ENCODE data around the gene THRB. TPM values are rescaled to one million over a fixed set of nuclear protein-coding genes. Genes with fewer than 3 reads are reported as not detected.

THRB gene
- total and polyA plus RNA-seq, 4 experiments from 2014 or later = 0.03 TPM; not detected in 3

- Histone ChIP-seq H3K27ac (ENCODE audit: low read depth, low read length) (no peak overlapping the region), H3K9me3 (ENCODE audit: control insufficient read depth in 1 of 2, low read length in 2 of 2) (no peaks in the 10 kb centered on the region), H3K36me3 (ENCODE audit: insufficient read depth, low read length) (no peaks in the 10 kb centered on the region), H3K4me3 (ENCODE audit: low read length in 2 of 2) (no peak overlapping the region), H3K4me1 (ENCODE audit: insufficient read depth, low read length) (no peaks in the 10 kb centered on the region), H3K27me3 (ENCODE audit: insufficient read depth, low read length) (no peaks in the 10 kb centered on the region)
- no peaks in the 10 kb centered on the region for H3K36me3 Mint-ChIP-seq
- H3K27ac Mint-ChIP-seq = no peak overlapping the region
- no peak overlapping the region for H3K4me3 Mint-ChIP-seq
- no peaks in the 10 kb centered on the region for H3K27me3 Mint-ChIP-seq
- no peaks in the 10 kb centered on the region for H3K4me1 Mint-ChIP-seq
- ChIA-PET CTCF (ENCODE audit: partially characterized antibody) (no interaction called here), POLR2A (ENCODE audit: partially characterized antibody) (no interaction called here)
- intact Hi-C loops (cut with micrococcal nuclease) = no loop called here
- no peak for DNase-seq
- H3K9me3 Mint-ChIP-seq = no peaks in the 10 kb centered on the region
These were observed 104.2 kb downstream of the THRB start for GRCh38 chr3:24390169-24391130.

DNA sequence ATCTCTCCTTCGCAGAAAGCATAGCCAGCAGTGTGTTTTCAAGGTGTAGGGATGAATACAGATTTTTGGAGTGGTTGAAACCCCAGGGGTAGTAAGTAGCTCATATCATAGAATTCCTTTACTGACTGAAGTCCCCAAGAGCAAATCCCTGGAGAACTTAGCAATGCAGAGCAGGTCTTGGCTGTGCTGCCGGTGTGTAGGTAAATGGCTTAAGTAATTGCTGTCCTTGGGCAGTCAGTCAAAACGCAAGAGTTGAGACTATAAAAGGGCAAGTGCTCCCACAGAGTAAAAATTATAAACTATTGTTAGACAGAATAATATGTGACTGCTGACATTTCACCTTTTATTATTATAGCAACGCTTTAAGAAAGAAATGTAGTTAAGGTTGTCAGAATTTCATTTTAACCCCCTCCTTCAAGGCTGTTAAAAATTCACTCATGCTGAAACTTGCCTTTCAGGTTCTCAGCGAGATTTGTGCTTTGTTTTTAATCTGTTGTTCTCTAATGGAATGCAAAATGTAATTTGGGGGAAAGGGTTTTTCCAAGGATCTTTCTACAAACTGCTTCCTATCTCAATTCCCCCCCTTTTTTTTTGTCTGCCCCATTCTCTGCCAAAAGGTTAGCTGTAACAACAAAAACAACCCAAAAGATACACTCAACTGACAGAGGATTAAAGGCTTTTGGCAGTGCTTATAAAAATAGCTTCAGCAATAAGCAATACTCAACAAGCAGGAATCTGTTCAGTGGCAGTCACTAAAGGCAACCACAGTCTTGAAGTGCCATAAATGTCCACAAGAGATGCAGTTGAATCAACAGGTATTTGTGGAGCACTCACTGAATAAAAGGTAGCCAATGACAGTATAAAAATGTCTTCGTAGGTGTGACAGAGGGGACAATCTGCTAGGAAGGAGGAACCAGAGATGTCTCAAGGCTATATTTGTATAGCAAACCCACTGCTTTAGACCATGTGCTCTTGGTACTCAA, 105.3 kb downstream of the THRB start:
- no peaks in the 10 kb centered on the region for H3K36me3 Mint-ChIP-seq

DNA sequence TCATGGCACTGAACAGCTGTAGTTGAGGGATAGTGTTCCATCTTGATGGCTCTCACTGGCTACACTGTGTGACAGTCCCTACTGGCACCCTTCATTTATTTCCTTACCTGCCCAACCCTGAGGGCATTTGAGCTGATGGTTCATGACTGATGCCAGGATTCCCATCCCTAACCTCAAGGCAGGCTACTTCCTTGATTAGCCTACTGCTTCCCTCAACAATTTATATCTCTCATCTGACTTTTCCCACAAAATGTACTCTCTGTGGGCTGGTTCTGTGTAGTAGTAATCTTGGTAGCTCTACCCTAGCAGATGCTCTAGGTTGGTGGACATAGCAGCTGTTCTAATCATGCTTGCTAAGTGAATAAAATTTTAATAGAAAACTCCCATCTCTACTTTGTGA, 106.0 kb downstream of the THRB start:
- Mint-ChIP-seq H3K9me3 (no peaks in the 10 kb centered on the region), H3K36me3 (no peaks in the 10 kb centered on the region), H3K4me1 (no peaks in the 10 kb centered on the region), H3K27ac (no peak overlapping the region), H3K4me3 (no peak overlapping the region), H3K27me3 (no peaks in the 10 kb centered on the region)
- Histone ChIP-seq H3K9me3 (ENCODE audit: control insufficient read depth in 1 of 2, low read length in 2 of 2) (no peaks in the 10 kb centered on the region), H3K27me3 (ENCODE audit: insufficient read depth, low read length) (no peaks in the 10 kb centered on the region), H3K4me1 (ENCODE audit: insufficient read depth, low read length) (no peaks in the 10 kb centered on the region), H3K36me3 (ENCODE audit: insufficient read depth, low read length) (no peaks in the 10 kb centered on the region), H3K4me3 (ENCODE audit: low read length in 2 of 2) (no peak overlapping the region), H3K27ac (ENCODE audit: low read depth, low read length) (no peak overlapping the region)
- ChIA-PET CTCF (ENCODE audit: partially characterized antibody) (no interaction called here), POLR2A (ENCODE audit: partially characterized antibody) (no interaction called here)
- DNase-seq = no peak
- intact Hi-C loops (cut with micrococcal nuclease) = no loop called here

More for the DNA sequence above, 105.3 kb downstream of the THRB start:
- no peaks in the 10 kb centered on the region for H3K9me3 Mint-ChIP-seq
- H3K4me3 ChIP-seq (ENCODE audit: low read length in 2 of 2) = no peak overlapping the region
- ChIA-PET CTCF (ENCODE audit: partially characterized antibody) (no interaction called here), POLR2A (ENCODE audit: partially characterized antibody) (no interaction called here)
- H3K36me3 ChIP-seq (ENCODE audit: insufficient read depth, low read length) = no peaks in the 10 kb centered on the region
- H3K4me3 Mint-ChIP-seq = no peak overlapping the region
- no peaks in the 10 kb centered on the region for H3K27me3 ChIP-seq (ENCODE audit: insufficient read depth, low read length)
- no peaks in the 10 kb centered on the region for H3K9me3 ChIP-seq (ENCODE audit: control insufficient read depth in 1 of 2, low read length in 2 of 2)
- no peaks in the 10 kb centered on the region for H3K4me1 Mint-ChIP-seq
- H3K27me3 Mint-ChIP-seq = no peaks in the 10 kb centered on the region
- DNase-seq = no peak
- no peaks in the 10 kb centered on the region for H3K4me1 ChIP-seq (ENCODE audit: insufficient read depth, low read length)
- H3K27ac Mint-ChIP-seq = no peak overlapping the region
- no peak overlapping the region for H3K27ac ChIP-seq (ENCODE audit: low read depth, low read length)
- intact Hi-C loops (cut with micrococcal nuclease) = no loop called here

- DNase-seq = no peak
- Mint-ChIP-seq H3K27ac (no peak overlapping the region), H3K4me3 (no peak overlapping the region), H3K27me3 (no peaks in the 10 kb centered on the region), H3K36me3 (no peaks in the 10 kb centered on the region), H3K9me3 (no peaks in the 10 kb centered on the region), H3K4me1 (no peaks in the 10 kb centered on the region)
- intact Hi-C loops (cut with micrococcal nuclease) = no loop called here
- Histone ChIP-seq H3K9me3 (ENCODE audit: control insufficient read depth in 1 of 2, low read length in 2 of 2) (no peaks in the 10 kb centered on the region), H3K36me3 (ENCODE audit: insufficient read depth, low read length) (no peaks in the 10 kb centered on the region), H3K4me1 (ENCODE audit: insufficient read depth, low read length) (no peaks in the 10 kb centered on the region), H3K27me3 (ENCODE audit: insufficient read depth, low read length) (no peaks in the 10 kb centered on the region), H3K27ac (ENCODE audit: low read depth, low read length) (no peak overlapping the region), H3K4me3 (ENCODE audit: low read length in 2 of 2) (no peak overlapping the region)
- ChIA-PET POLR2A (ENCODE audit: partially characterized antibody) (no interaction called here), CTCF (ENCODE audit: partially characterized antibody) (no interaction called here)
These were observed 106.5 kb downstream of the THRB start for GRCh38 chr3:24388159-24388558.

- Mint-ChIP-seq H3K36me3 (no peaks in the 10 kb centered on the region), H3K9me3 (no peaks in the 10 kb centered on the region), H3K27me3 (no peaks in the 10 kb centered on the region), H3K27ac (no peak overlapping the region), H3K4me3 (no peak overlapping the region), H3K4me1 (no peaks in the 10 kb centered on the region)
- no peaks in the 10 kb centered on the region for H3K4me1 ChIP-seq (ENCODE audit: insufficient read depth, low read length)
- ChIA-PET CTCF (ENCODE audit: partially characterized antibody) (no interaction called here), POLR2A (ENCODE audit: partially characterized antibody) (no interaction called here)
- H3K9me3 ChIP-seq (ENCODE audit: control insufficient read depth in 1 of 2, low read length in 2 of 2) = no peaks in the 10 kb centered on the region
- H3K27me3 ChIP-seq (ENCODE audit: insufficient read depth, low read length) = no peaks in the 10 kb centered on the region
- H3K36me3 ChIP-seq (ENCODE audit: insufficient read depth, low read length) = no peaks in the 10 kb centered on the region
- no peak overlapping the region for H3K27ac ChIP-seq (ENCODE audit: low read depth, low read length)
- no peak for DNase-seq
- intact Hi-C loops (cut with micrococcal nuclease) = no loop called here
- H3K4me3 ChIP-seq (ENCODE audit: low read length in 2 of 2) = no peak overlapping the region
These were observed 107.2 kb downstream of the THRB start for GRCh38 chr3:24387493-24387892.

GRCh38 chr3:24387000-24387399, 107.7 kb downstream of the THRB start:
- ChIA-PET CTCF (ENCODE audit: partially characterized antibody) (no interaction called here), POLR2A (ENCODE audit: partially characterized antibody) (no interaction called here)
- Histone ChIP-seq H3K27ac (ENCODE audit: low read depth, low read length) (no peak overlapping the region), H3K4me1 (ENCODE audit: insufficient read depth, low read length) (no peaks in the 10 kb centered on the region), H3K9me3 (ENCODE audit: control insufficient read depth in 1 of 2, low read length in 2 of 2) (no peaks in the 10 kb centered on the region), H3K27me3 (ENCODE audit: insufficient read depth, low read length) (no peaks in the 10 kb centered on the region), H3K4me3 (ENCODE audit: low read length in 2 of 2) (no peak overlapping the region), H3K36me3 (ENCODE audit: insufficient read depth, low read length) (no peaks in the 10 kb centered on the region)
- H3K27me3 Mint-ChIP-seq = no peaks in the 10 kb centered on the region
- no peak overlapping the region for H3K27ac Mint-ChIP-seq
- H3K36me3 Mint-ChIP-seq = no peaks in the 10 kb centered on the region
- H3K4me3 Mint-ChIP-seq = no peak overlapping the region
- intact Hi-C loops (cut with micrococcal nuclease) = no loop called here
- H3K9me3 Mint-ChIP-seq = peaks cover 0 to 3% (median 0%) of the 10 kb centered on the region in 8 donors
- H3K4me1 Mint-ChIP-seq = no peaks in the 10 kb centered on the region
- no peak for DNase-seq

GRCh38 chr3:24386458-24386857, 108.2 kb downstream of the THRB start:
- H3K27me3 Mint-ChIP-seq = no peaks in the 10 kb centered on the region
- no peaks in the 10 kb centered on the region for H3K36me3 Mint-ChIP-seq
- intact Hi-C loops (cut with micrococcal nuclease) = no loop called here
- no peaks in the 10 kb centered on the region for H3K4me1 Mint-ChIP-seq
- peaks cover 0 to 3% (median 0%) of the 10 kb centered on the region in 8 donors for H3K9me3 Mint-ChIP-seq
- no peaks in the 10 kb centered on the region for H3K9me3 ChIP-seq (ENCODE audit: control insufficient read depth in 1 of 2, low read length in 2 of 2)
- H3K27ac Mint-ChIP-seq = no peak overlapping the region
- H3K36me3 ChIP-seq (ENCODE audit: insufficient read depth, low read length) = no peaks in the 10 kb centered on the region
- no peak overlapping the region for H3K4me3 ChIP-seq (ENCODE audit: low read length in 2 of 2)
- ChIA-PET POLR2A (ENCODE audit: partially characterized antibody) (no interaction called here), CTCF (ENCODE audit: partially characterized antibody) (no interaction called here)
- H3K4me1 ChIP-seq (ENCODE audit: insufficient read depth, low read length) = no peaks in the 10 kb centered on the region
- no peaks in the 10 kb centered on the region for H3K27me3 ChIP-seq (ENCODE audit: insufficient read depth, low read length)
- H3K27ac ChIP-seq (ENCODE audit: low read depth, low read length) = no peak overlapping the region
- no peak for DNase-seq
- H3K4me3 Mint-ChIP-seq = no peak overlapping the region

Data from CD4-positive, alpha-beta memory T cell (primary cell).